Progenitor cell of endocrine pancreas (in vitro differentiated cells): ENCODE results near the gene CBX6. TPM values are rescaled to one million over a fixed set of nuclear protein-coding genes. Genes with fewer than 3 reads are reported as not detected.
A peak's percentile ranks its signal among the peaks of the same experiment; 100 is the strongest.

Experiments
- DNase-seq: peaks from one replicate; pipeline ENCODE4 v3.0.0; 2021; ENCODE audit warnings: low spot score; ENCODE audit not compliant: unreplicated experiment
- H3K27ac Mint-ChIP-seq: 2 replicates; pipeline ENCODE4 v1.8.0; 2021; ENCODE audit warnings: mild to moderate bottlenecking, moderate library complexity, mixed read lengths
- H3K27me3 Mint-ChIP-seq: 2 replicates; pipeline ENCODE4 v1.8.0; 2021; ENCODE audit warnings: mixed read lengths
- H3K36me3 Mint-ChIP-seq: 2 replicates; pipeline ENCODE4 v1.8.0; 2022; ENCODE audit warnings: mixed read lengths; ENCODE audit not compliant: insufficient read depth
- H3K4me1 Mint-ChIP-seq: 2 replicates; pipeline ENCODE4 v1.8.0; 2021; ENCODE audit warnings: low read depth, mixed read lengths
- H3K4me3 Mint-ChIP-seq: 2 replicates; pipeline ENCODE4 v1.8.0; 2021; ENCODE audit warnings: low read depth, mild to moderate bottlenecking, moderate library complexity, mixed read lengths
- H3K9me3 Mint-ChIP-seq: 2 replicates; pipeline ENCODE4 v1.8.0; 2021; ENCODE audit warnings: low read depth, mixed read lengths
- CTCF ChIP-seq: fragments of 200-600 bp; sonication (generic); IDR thresholded peaks from one replicate; pipeline ENCODE4 v1.5.0; 2021; ENCODE audit warnings: antibody characterized with exemption, mild to moderate bottlenecking; ENCODE audit not compliant: unreplicated experiment
- long read RNA-seq: library from polyadenylated mRNA; unstranded; transcript quantifications from one replicate; pipeline ENCODE4 v2.0.0, GENCODE V29; 2020
- total RNA-seq: library from RNA; stranded (reverse); gene quantifications from 2 replicates; pipeline ENCODE4 v1.2.1, GENCODE V29; 2021

The CBX6 gene
- 38.8 and 39.6 TPM in 2 replicates for total RNA-seq
- long read RNA-seq, result 0 reads

- peak within 1 kb of the TSS; percentile 99 for H3K27ac Mint-ChIP-seq
Observed at GRCh38 chr22:38872172-38872830, at the start of gene CBX6. Gene CBX6, minus strand, starts transcription at chr22:38872216. Its CDS starts 26 bp downstream, at chr22:38872190.

GRCh38 chr22:38921806-38922205 is 49.8 kb upstream of the CBX6 start:
- Mint-ChIP-seq H3K27me3 (peaks cover 15% of the 10 kb centered on the region), H3K27ac (no peak overlapping the region), H3K36me3 (no peaks in the 10 kb centered on the region), H3K4me1 (peaks cover 45% of the 10 kb centered on the region), H3K4me3 (no peak overlapping the region), H3K9me3 (no peaks in the 10 kb centered on the region)
- no peak for DNase-seq
- TF ChIP-seq CTCF, result no peak

More at GRCh38 chr22:38872172-38872830, at the start of gene CBX6:
- Mint-ChIP-seq H3K36me3 (peaks cover 5% of the 10 kb centered on the region), H3K4me3 (peak within 1 kb of the TSS; percentile 96), H3K4me1 (peaks cover 21% of the 10 kb centered on the region), H3K9me3 (no peaks in the 10 kb centered on the region), H3K27me3 (peaks cover 16% of the 10 kb centered on the region)
- DNase-seq, result peak; percentile 94
- TF ChIP-seq CTCF, result no peak

- H3K9me3 Mint-ChIP-seq, result no peaks in the 10 kb centered on the region
- TF ChIP-seq CTCF, result no peak
- H3K27me3 Mint-ChIP-seq, result peaks cover 22% of the 10 kb centered on the region
- H3K36me3 Mint-ChIP-seq, result no peaks in the 10 kb centered on the region
- peaks cover 45% of the 10 kb centered on the region for H3K4me1 Mint-ChIP-seq
- H3K27ac Mint-ChIP-seq, result no peak overlapping the region
- H3K4me3 Mint-ChIP-seq, result no peak overlapping the region
- no peak for DNase-seq
Observed at GRCh38 chr22:38921120-38921519, 49.1 kb upstream of the CBX6 start.

- no peaks in the 10 kb centered on the region for H3K9me3 Mint-ChIP-seq
- H3K27ac Mint-ChIP-seq, result peak overlapping the region; percentile 25
- H3K4me1 Mint-ChIP-seq, result peaks cover 37% of the 10 kb centered on the region
- H3K27me3 Mint-ChIP-seq, result peaks cover 31% of the 10 kb centered on the region
- H3K4me3 Mint-ChIP-seq, result no peak overlapping the region
- H3K36me3 Mint-ChIP-seq, result no peaks in the 10 kb centered on the region
- DNase-seq, result no peak
- no peak for TF ChIP-seq CTCF
Observed at GRCh38 chr22:38919631-38920190, 47.7 kb upstream of the CBX6 start.

GRCh38 chr22:38911434-38911833 is 39.4 kb upstream of the CBX6 start:
- Mint-ChIP-seq H3K4me1 (no peaks in the 10 kb centered on the region), H3K4me3 (no peak overlapping the region), H3K9me3 (peaks cover 3% of the 10 kb centered on the region), H3K36me3 (no peaks in the 10 kb centered on the region), H3K27me3 (peaks cover 51% of the 10 kb centered on the region), H3K27ac (no peak overlapping the region)
- TF ChIP-seq CTCF, result no peak
- DNase-seq, result no peak
